GM12892 (cell line): ENCODE results near the gene VASP.

Source experiments
- DNase-seq: peaks from one replicate; pipeline ENCODE4 v3.0.0; 2011; ENCODE audit not compliant: insufficient read length
- FAIRE-seq: peaks from 2 replicates; lab custom pipeline; 2011; peaks lifted over from hg19 to GRCh38; lab: Jason Lieb, UNC
- POLR2A ChIP-seq: IDR thresholded peaks from 2 replicates; pipeline ENCODE4 v1.6.1; 2011; ENCODE audit warnings: low read depth, low read length, control low read depth
- POLR2AphosphoS5 ChIP-seq: IDR thresholded peaks from 2 replicates; pipeline ENCODE4 v1.6.1; 2011; ENCODE audit warnings: low read depth, low read length, control low read depth
- TAF1 ChIP-seq: IDR thresholded peaks from 2 replicates; pipeline ENCODE4 v1.6.1; 2011; ENCODE audit warnings: low read depth, mild to moderate bottlenecking, control low read depth, low read length, borderline replicate concordance

Gene VASP

GRCh38 chr19:45547965-45548609 lies 40.8 kb downstream of the VASP start:
- FAIRE-seq (no peak), DNase-seq (no peak)
- TF ChIP-seq TAF1 (no peak), POLR2A (no peak), POLR2AphosphoS5 (no peak)

DNA sequence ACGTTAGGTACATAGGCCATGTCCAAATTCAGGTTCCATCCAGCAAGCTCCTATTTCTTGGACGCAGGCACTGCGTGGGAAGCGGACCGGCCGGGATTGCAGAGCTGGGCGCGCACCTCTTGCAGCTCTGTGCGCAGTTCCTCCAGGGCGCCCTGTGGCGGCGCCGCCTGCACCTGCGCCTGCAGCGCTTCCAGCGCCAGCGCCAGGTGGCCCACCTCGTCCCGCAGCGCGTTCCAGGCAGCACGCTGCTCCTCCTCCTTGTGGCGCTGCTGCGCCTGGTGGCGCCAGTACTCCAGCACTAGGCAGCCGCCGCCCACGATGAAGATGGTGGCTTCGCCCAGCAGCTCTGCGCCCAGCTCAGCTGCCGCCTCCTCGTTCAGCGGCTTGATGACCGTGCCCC lies 46.2 kb downstream of the VASP start:
- DNase-seq (no peak), FAIRE-seq (no peak)
- TF ChIP-seq TAF1 (no peak), POLR2A (no peak), POLR2AphosphoS5 (no peak)

GRCh38 chr19:45554481-45554880 lies 47.2 kb downstream of the VASP start:
- no peak for TF ChIP-seq TAF1
- TF ChIP-seq POLR2AphosphoS5: no peak
- no peak for TF ChIP-seq POLR2A
- FAIRE-seq (no peak), DNase-seq (no peak)

DNA sequence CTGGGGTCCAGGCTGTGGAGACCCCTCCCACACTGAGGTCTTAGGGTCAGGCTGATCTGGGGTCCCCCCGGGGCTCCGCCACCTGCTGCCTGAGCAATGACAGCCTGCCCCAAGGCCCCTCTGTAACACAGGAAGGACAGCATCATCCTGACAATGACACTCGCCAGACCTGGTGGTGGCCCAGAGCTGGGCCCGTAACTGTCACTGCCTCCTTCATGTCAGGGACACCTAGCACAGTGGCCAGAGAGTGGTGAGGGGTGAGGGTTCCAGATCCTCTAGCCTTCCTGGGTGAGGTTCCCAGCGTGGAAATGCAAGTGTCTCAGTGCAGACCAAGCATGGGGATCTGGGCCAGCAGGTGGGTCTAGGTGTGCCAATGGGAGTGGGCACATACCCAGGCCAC lies 49.6 kb downstream of the VASP start:
- FAIRE-seq (no peak), DNase-seq (no peak)
- TF ChIP-seq POLR2A (no peak), TAF1 (no peak), POLR2AphosphoS5 (no peak)

- peak; percentile 44 for DNase-seq
- TF ChIP-seq POLR2AphosphoS5: no peak
- TF ChIP-seq TAF1: no peak
- no peak for TF ChIP-seq POLR2A
- FAIRE-seq: peak; percentile 70
Observed at GRCh38 chr19:45558399-45558878, 51.2 kb downstream of the VASP start.

- FAIRE-seq (no peak), DNase-seq (no peak)
- TF ChIP-seq POLR2A (no peak), POLR2AphosphoS5 (no peak), TAF1 (no peak)
Observed at GRCh38 chr19:45560038-45560437, 52.8 kb downstream of the VASP start.

DNA sequence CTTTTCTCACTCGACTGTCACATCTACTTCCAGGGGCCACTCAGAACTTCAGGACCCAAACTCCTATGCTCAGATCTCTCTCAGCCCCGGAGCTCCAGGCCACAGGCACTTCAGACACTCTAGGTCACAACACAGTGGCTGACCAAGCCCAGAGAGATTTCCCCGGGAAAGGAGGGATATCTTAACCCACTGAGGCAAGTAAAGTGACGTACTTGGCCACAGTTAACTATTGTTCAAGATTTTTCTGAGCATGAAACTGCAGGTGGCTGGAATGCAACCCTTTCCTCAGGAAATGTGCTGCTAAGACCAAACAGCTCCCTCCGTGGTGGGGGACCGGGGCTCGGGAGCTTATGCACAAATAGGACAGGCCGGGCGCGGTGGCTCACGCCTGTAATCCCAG lies 53.4 kb downstream of the VASP start:
- DNase-seq (no peak), FAIRE-seq (no peak)
- TF ChIP-seq TAF1 (no peak), POLR2AphosphoS5 (no peak), POLR2A (no peak)

DNA sequence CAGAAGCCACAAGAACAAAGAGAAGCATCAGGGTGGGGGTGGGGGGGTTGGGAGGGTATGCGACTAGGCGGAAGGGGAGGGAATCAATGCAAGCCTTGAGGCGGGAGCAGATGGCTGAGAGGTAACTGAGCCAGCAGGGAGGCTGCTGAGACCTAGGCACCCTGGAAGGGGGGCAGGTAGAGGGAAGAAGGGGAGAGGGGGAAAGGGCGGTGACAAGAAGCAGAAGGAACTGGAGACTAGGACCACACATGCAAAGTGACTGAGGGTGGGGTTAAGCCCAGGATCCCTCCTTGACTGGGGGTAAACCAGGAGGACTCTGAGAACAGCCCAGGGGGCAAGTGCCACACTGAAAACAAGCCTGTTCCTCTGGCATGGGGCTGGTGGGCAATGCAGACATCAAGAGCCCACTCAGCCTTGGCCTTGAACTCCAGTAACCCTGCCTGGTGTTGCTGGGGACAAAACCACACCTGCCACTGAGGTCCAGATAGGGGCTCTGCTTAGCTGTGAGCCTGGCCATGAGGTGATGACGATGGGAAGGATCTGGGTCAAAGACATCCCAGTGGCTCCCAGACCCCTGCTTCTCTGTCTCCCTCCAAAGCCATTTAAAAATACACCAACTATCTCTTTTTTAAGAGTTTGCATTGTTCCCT lies 57.0 kb downstream of the VASP start:
- TF ChIP-seq POLR2AphosphoS5 (no peak), POLR2A (no peak), TAF1 (no peak)
- peak; percentile 70 for FAIRE-seq
- DNase-seq: no peak

DNA sequence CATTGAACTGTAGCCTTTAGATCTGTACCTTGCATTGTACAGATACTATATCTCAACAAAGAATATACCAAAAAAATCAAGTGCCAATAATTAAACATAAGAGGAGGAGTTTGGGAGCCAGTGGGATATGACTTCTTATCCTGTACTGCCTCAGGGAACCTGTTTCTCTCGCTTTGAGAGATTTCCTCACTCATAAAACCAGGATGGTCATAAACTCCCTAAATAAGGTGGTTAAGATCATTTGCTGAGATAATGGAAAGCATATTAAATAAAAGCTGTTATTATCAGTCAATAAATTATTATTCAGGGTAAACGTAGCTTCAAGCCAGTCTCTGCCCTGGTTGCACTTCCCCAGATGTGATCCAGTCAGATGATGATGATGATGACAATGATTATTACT lies 60.3 kb downstream of the VASP start:
- TF ChIP-seq POLR2A (no peak), TAF1 (no peak), POLR2AphosphoS5 (no peak)
- FAIRE-seq (no peak), DNase-seq (no peak)

GRCh38 chr19:45568732-45569131 lies 61.5 kb downstream of the VASP start:
- no peak for DNase-seq
- TF ChIP-seq POLR2AphosphoS5: no peak
- no peak for TF ChIP-seq TAF1
- TF ChIP-seq POLR2A: no peak
- FAIRE-seq: no peak

DNA sequence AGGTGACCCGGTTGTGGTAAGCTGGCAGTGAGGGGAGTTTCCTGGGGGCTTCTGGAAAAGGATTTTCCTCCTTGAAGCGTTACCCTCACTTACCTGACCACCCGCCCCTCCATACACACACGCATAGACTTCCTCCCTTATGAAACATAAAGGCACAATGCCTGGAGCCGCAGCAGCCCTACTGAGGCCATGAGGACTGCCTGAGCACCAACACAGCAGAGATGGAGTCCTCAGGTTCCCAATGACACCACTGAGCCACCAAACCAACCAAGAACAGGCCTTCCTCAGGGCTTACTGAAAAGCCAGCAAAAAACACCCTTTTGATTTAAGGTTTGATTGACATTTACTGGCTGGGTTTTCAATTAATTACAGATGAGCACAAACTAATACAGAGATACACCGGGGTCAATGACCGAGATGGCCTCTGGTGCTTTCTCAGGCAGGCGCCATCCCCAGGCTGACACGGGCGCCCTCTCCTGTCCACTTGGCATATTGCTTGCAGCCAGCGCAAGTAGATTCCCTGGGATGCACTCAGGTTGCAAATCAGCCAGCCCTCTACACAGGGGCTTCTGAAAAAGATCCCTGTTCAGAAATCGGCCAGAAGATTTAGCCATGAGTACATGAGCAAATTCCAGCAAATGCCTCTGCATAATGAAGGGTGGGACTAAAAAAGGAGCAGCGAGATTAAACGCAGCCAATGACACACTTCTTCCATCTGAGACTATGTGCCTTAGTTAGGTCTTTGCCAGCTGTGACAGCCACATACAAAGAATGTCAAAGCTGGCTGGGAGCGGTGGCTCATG lies 62.5 kb downstream of the VASP start:
- FAIRE-seq (peak; percentile 57), DNase-seq (no peak)
- no peak for TF ChIP-seq POLR2AphosphoS5

DNA sequence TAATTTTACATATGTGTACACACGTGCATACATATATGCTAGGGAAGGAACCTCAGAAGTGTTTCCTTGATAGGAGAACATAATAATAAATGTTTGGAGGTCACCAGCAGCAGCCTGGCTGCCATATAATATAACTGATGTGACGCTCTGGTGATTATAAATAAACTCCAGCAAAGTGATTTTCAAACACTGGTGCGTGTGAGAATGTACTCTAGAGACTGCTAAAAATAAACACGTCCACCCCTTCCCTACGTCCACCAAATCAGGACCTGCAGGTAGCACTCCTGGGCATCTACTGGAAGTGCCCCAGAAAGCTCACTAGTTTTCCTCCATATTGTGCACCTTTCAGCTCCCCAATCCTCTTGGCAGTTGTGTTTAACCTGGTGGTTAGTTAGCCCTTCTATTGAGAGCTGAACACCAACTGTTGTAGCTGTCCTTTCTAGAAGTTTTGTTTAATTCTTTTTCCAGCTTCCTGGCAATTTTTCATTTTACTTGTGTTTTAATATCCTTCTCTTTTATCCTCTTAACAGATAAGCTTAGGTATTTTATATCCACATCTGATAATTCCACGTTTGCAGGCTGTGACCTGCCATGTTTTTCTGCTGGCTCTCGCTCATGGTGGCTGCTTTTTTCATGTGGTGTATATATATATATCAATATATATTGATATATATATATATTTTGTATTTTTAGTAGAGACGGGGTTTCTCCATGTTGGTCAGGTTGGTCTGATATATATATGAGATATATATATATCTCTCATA lies 64.4 kb downstream of the VASP start:
- TF ChIP-seq POLR2A (no peak), POLR2AphosphoS5 (no peak), TAF1 (no peak)
- no peak for FAIRE-seq
- no peak for DNase-seq
